K562 (cell line): ENCODE results near the gene TCF25. TPM values are rescaled to one million over a fixed set of nuclear protein-coding genes. Genes with fewer than 3 reads are reported as not detected.

ENCODE experiments used
- ARID4B ChIP-seq: sonication (generic); formaldehyde crosslinking; IDR thresholded peaks from 2 replicates; pipeline ENCODE4 v1.8.0; 2022; ENCODE audit warnings: mild to moderate bottlenecking, missing genetic modification reagents
- KDM2B ChIP-seq: fragments of 250-450 bp; sonication (Bioruptor Pico); IDR thresholded peaks from 2 replicates; pipeline ENCODE4 v1.8.0; 2021; ENCODE audit warnings: mild to moderate bottlenecking, moderate library complexity
- PCBP1 ChIP-seq: fragments of 200-400 bp; formaldehyde crosslinking; IDR thresholded peaks from 2 replicates; pipeline ENCODE4 v1.6.1; 2018; ENCODE audit warnings: mild to moderate bottlenecking, low read depth, low read length; ENCODE audit not compliant: poor library complexity, severe bottlenecking
- POLR2A ChIP-seq: fragments of 450-650 bp; conservative IDR thresholded peaks from 2 replicates; pipeline ENCODE4 v1.6.1; 2016
- SRSF7 ChIP-seq: fragments of 200-400 bp; formaldehyde crosslinking; optimal IDR thresholded peaks from 2 replicates; pipeline ENCODE3; 2017; ENCODE audit warnings: mild to moderate bottlenecking, low read depth, low read length
- polyA plus RNA-seq, 8 experiments: library from polyadenylated mRNA; depleted of rRNA in 4 of 8; stranded (reverse) in 5 of 8; unstranded in 3 of 8; fragments of >200 nt; fragmentation: Nextera tagmentation in 2 of 8; fragmentation: Illumina TruSeq in 1 of 8; extraction: Ambion mirVana in 2 of 8; extraction: Trizol in 1 of 8; gene quantifications; 2 replicates each; pipeline versions ENCODE4 v1.2.1 to v1.2.3, GENCODE V29; 2011 to 2014; ENCODE audit warnings: inconsistent platforms in 1 of 8, missing spikeins in 1 of 8
- total RNA-seq, 7 experiments: library from RNA; depleted of rRNA in 6 of 7; stranded (reverse); fragments of >200 nt in 6 of 7; fragmentation: Illumina TruSeq in 2 of 7; extraction: Trizol in 2 of 7; gene quantifications; 2 replicates each; pipeline versions ENCODE4 v1.2.1 to v1.2.3, GENCODE V29; 2011 to 2021; ENCODE audit warnings: low replicate concordance in 1 of 7

The TCF25 gene
- total and polyA plus RNA-seq, 9 of the 15 experiments (the other 6 are each of a cell fraction or from before 2014, with no cell fraction given) = 9.0 to 154 (median 83.8) TPM

DNA sequence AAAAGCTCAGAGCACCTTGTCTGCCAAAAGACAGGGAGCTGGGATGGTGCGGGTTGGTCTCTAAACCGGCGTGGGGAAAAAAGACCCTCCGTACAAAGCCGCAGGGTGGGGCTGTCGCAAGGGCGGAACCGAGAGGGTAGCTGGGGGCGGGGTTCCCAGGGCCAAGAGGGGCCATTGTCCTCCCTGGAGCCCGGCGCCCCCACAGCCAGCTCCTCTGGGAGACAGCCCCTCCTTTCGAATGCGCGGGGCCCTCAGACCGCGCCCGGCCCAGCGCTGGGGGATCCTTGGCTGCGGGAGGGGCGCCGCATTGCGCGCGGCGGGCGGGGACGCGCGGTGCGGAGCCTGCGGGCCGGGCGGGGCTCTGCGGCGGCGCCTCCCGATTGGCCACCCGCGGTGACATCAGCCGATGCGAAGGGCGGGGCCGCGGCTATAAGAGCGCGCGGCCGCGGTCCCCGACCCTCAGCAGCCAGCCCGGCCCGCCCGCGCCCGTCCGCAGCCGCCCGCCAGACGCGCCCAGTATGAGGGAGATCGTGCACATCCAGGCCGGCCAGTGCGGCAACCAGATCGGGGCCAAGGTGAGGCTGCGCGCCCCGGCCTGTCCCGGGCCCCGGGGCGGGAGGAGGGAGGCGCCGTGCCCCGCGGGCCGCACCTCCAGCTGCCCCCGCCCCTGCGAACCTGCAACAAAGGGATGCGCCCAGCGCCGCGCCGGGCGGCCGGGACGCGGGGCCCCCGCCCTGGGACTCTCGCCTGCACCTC is 49.7 kb downstream of the TCF25 start, which contains the start of gene TUBB3 (continued):
- peak; percentile 84; the same call in 1 of the 2 replicates for TF ChIP-seq ARID4B (CRISPR knock-in tag)
- TF ChIP-seq SRSF7 = no peak
- TF ChIP-seq PCBP1 = no peak
- TF ChIP-seq KDM2B (CRISPR knock-in tag) = peak; percentile 90; the same call in 1 of the 2 replicates
- TF ChIP-seq POLR2A = peak; percentile 60; the same call in 1 of the 2 replicates
